Measurements from ENCODE around the gene SLAMF9. TPM values are rescaled to one million over a fixed set of nuclear protein-coding genes. Genes with fewer than 3 reads are reported as not detected.

Gene SLAMF9
- total and polyA plus RNA-seq, 2 donors (not counting 3 experiments of a cell fraction or from before 2014, with no cell fraction given), result not detected

DNA sequence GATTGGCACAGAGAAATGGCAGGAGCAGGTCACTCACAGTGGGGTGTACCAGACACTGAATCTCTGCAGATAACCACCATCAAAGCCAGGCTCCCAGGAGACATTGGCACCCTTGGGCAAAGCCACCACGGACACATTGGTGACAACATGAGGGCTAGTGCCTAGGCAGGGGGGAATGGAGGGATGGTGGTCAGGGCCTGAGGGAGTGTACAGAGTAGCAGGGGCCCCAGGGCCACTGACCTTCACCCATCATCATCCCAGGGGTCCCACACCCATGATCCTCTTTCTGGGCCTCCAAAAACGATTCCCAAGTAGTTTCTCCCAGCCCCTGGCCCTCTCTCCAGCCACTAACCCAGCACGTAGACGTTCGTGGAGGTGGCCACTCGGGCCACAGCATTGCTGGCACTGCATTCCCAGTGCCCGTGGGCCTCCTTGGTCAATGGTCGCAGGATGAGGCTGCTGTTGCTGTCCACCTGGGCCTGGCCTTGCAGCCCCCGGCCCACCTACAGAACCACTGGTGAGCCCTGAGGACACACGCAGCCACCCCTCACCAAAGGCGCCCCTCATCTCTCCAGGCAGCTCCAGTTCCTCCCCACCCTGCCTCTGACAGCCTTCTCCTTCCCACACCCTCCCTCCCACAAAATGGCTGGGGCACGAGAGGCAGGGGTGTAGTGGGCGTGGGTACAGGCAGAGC, 22.8 kb downstream of the SLAMF9 start:
- dilution Hi-C loops (cut with MboI; ENCODE audit: extremely low pct_ligation_motif_present, low sequenced_read_pairs), result no loop called here
- Histone ChIP-seq H2AFZ (ENCODE audit: low read depth, low read length) (no peak overlapping the region), H3K9me1 (replicated peaks; ENCODE audit: control insufficient read depth, extremely low read depth, insufficient read depth, low read length) (no peaks in the 10 kb centered on the region), H3K36me3 (ENCODE audit: control insufficient read depth in 2 of 2, extremely low read depth in 1 of 2, insufficient read depth in 2 of 2, low read length in 2 of 2) (no peaks in the 10 kb centered on the region), H3K27ac (ENCODE audit: insufficient read depth, low read depth, low read length) (no peak overlapping the region), H3K9ac (replicated peaks; ENCODE audit: extremely low read depth, insufficient read depth, low read length) (no peak overlapping the region), H4K20me1 (replicated peaks; ENCODE audit: control insufficient read depth, extremely low read depth, insufficient read depth, low read length) (no peaks in the 10 kb centered on the region), H3K4me2 (ENCODE audit: insufficient read depth, low read length) (no peak overlapping the region), H3K4me3 (replicated peaks in 1 of 3; ENCODE audit: insufficient read depth in 1 of 3, low read depth in 1 of 3, low read length in 3 of 3) (no peak overlapping the region), H3K9me3 (replicated peaks; ENCODE audit: control insufficient read depth, insufficient read depth, low read length) (no peaks in the 10 kb centered on the region), H3K27me3 (ENCODE audit: control insufficient read depth in 2 of 2, insufficient read depth in 2 of 2, low read length in 2 of 2) (peaks cover 0 to 4% of the 10 kb centered on the region in 2 experiments), H3K79me2 (ENCODE audit: control insufficient read depth, insufficient read depth, low read length) (no peaks in the 10 kb centered on the region), H3K4me1 (ENCODE audit: control insufficient read depth, extremely low read depth, insufficient read depth, low read length) (no peaks in the 10 kb centered on the region)
- no TSS peak for BruUV-seq (replicated peaks)
- intact Hi-C loops (cut with micrococcal nuclease), result no loop called here
- POLR2A ChIA-PET, result no interaction called here
- TF ChIP-seq JUN (IDR thresholded peaks at IDR 0.05; ENCODE audit: borderline replicate concordance, insufficient read depth, insufficient read length, low read depth) (no peak), MYC (IDR thresholded peaks at IDR 0.05; ENCODE audit: low read depth, low read length) (no peak), EZH2 (IDR thresholded peaks at IDR 0.05; ENCODE audit: borderline replicate concordance, low read depth, low read length, severe bottlenecking) (no peak), CTCF (IDR thresholded peaks at IDR 0.05; ENCODE audit: extremely low read depth in 1 of 2, insufficient read depth in 1 of 2, low read depth in 1 of 2, low read length in 2 of 2) (no peak), FOS (IDR thresholded peaks at IDR 0.05; ENCODE audit: borderline replicate concordance, insufficient read depth, low read length) (no peak), POLR2A (IDR thresholded peaks at IDR 0.05; ENCODE audit: low read depth, low read length) (no peak), POLR2AphosphoS5 (IDR thresholded peaks at IDR 0.05; ENCODE audit: insufficient read depth, low read depth, low read length) (no peak), MAX (IDR thresholded peaks at IDR 0.05; ENCODE audit: insufficient read depth, insufficient read length) (no peak), GATA2 (IDR thresholded peaks at IDR 0.05; ENCODE audit: insufficient read depth, insufficient read length, low read depth, low read length) (no peak)
- CTCF ChIA-PET, result interaction anchor here (1.0 to 2.0 kb wide), 3 partner anchors 65 to 77 kb away, joined by 3 to 9 read pairs (median 6); no protein-coding TSS in a partner anchor
- FAIRE-seq, result no peak
- no peak for DNase-seq (ENCODE audit: low read depth, low spot score)

Data from endothelial cell of umbilical vein (primary cell).